Activated T-cell treated with anti-CD3 and anti-CD28 coated beads, Interleukin-2, amount 50 U/mL, for 48 hours (primary cell): ENCODE data around the gene OGFR.

ENCODE experiments used
- DNase-seq, 2 experiments: peaks; one replicate each; pipeline ENCODE4 v3.0.0-alpha.2; 2020

The OGFR gene

GRCh38 chr20:62801284-62802010 is 3.2 kb upstream of the OGFR start:
- no peak for DNase-seq

DNA sequence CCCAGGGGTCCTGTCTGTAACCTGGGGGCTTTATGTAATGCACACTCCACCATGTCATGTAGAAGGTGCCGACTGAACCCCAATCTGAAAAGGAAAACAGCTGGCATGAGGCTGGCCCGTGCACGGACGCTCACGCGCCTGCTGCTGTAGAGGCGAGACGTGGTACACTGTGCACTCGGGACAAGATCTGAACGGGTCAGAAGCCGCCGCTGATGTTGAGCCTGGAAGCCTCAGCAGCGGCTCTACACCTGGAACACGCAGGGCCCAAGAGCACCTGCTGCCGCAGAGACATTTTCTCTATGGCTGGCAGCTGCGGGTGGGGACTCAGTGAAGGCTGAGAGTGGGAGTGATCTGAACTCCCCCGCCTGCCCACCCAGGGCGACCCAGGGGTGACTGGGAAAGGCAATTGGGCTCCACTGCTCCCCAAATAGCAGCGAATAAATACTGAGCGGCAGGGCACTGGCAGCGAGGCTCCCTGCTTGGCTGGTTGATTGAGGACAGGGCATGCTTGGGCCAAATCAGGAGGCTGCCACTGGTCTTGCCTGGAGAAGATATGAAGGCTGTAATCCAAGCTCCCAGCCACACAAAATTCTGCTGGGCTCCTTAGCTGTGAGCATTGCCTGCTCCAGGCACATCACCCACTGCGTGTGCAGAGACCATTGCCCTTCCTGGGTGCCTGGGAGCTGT is 2.5 kb upstream of the OGFR start:
- DNase-seq: no peak

DNA sequence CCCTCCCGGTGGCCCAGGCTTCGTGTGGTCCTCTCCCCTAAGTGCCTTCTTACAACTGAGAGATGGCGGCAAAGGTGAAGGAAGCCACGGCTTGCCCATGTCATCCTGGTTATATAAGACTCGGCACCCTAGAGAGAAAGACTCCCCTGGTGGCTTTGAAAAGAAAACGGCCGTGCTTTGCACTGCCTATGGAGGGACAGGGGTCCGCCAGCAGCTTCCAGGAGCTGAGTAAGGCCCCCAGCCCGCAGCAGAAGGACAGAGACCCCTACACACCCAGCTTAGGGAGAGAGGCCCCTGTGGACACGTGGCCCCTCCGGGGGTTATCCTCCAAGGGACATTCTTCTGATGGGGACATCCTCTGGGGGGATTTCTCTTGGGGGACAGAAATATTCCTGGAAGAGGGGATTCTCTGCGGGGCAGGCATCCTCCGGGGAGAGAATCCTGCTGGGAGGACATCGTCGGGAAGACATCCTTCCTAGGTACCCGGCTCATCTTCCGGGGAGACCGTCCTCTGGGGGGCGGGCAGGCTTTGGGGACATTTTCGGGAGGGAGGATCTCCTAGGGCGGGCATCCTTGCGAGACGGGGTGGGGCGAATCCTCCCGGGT is 511 bp upstream of the OGFR start:
- peak; percentile 52 to 55 for DNase-seq

- DNase-seq: peak in 1 of 2 experiments; percentile 58
Measured at GRCh38 chr20:62805155-62805710, 598 bp downstream of the OGFR start.

- no peak for DNase-seq
Measured at GRCh38 chr20:62805711-62806382, 1.2 kb downstream of the OGFR start.

- DNase-seq: no peak
Measured at GRCh38 chr20:62806383-62807050, 1.9 kb downstream of the OGFR start.

- no peak for DNase-seq
Measured at GRCh38 chr20:62807444-62808210, 3.0 kb downstream of the OGFR start.

DNA sequence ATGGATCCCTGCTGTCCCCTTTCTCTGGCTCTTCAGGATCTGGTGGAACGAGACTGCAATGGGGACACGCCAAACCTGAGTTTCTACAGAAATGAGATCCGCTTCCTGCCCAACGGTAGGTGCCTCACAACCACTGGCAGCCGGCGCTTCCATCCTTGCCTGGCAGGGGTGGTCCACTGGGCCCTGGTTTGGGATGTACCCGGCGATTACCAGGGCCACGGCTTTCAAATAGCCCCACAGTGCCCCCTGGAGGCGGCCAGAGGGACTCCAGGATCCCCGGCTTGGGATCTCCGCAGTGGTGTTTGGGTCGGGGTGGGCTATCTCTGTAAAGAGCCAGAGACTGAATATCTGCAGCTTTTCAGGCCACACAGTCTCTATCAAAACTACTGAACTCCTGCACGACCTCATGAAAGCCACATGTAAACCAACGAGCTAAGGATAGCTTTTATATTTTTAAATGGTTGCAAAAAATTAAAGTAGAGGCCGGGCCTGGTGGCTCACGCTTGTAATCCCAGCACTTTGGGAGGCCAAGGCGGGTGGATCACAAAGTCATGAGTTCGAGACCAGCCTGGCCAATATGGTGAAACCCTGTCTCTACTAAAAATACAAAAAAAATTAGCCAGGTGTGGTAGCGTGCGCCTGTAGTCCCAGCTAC is 3.7 kb downstream of the OGFR start:
- DNase-seq: peak; percentile 82 to 85

- no peak for DNase-seq
Measured at GRCh38 chr20:62809530-62810428, 5.1 kb downstream of the OGFR start.

DNA sequence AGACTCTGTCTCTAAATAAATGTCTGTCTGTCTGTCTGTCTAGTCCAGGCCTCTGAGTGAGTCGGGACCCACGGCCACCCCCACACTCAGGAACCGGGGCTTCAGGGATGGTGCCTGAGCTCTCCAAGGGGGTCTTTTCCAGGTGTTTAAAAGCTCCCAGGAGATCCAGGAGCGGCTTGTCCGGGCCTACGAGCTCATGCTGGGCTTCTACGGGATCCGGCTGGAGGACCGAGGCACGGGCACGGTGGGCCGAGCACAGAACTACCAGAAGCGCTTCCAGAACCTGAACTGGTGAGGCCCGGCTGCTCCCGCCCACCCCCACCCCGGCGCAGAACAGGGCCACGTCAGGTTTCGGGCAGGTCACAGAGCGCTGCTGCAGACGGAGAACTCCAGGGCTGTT is 6.7 kb downstream of the OGFR start:
- DNase-seq: no peak

DNA sequence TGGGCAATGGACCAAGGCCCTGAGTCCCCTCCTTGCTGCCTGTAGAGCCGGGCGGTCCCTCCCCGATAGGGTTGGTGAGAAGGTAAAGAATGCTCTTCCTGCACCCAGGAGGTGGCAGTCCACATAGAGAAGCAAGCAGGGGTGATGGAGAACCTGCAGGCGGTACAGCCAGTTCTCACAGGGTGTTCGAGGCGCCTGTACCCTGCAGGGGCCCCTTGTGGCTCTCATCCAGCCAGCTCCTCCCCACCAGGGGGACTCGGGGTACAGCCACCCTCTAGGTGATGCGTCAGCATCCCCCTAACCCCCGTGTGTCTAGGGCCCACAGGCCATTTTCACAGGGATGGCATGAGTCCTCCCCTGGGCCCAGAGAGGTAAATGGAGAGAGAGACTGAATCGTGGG is 7.1 kb downstream of the OGFR start:
- DNase-seq: no peak

- DNase-seq: no peak
Measured at GRCh38 chr20:62812181-62812906, 7.7 kb downstream of the OGFR start.

- no peak for DNase-seq
Measured at GRCh38 chr20:62812907-62813200, 8.2 kb downstream of the OGFR start.

- no peak for DNase-seq
Measured at GRCh38 chr20:62813588-62813987, 9.0 kb downstream of the OGFR start.

DNA sequence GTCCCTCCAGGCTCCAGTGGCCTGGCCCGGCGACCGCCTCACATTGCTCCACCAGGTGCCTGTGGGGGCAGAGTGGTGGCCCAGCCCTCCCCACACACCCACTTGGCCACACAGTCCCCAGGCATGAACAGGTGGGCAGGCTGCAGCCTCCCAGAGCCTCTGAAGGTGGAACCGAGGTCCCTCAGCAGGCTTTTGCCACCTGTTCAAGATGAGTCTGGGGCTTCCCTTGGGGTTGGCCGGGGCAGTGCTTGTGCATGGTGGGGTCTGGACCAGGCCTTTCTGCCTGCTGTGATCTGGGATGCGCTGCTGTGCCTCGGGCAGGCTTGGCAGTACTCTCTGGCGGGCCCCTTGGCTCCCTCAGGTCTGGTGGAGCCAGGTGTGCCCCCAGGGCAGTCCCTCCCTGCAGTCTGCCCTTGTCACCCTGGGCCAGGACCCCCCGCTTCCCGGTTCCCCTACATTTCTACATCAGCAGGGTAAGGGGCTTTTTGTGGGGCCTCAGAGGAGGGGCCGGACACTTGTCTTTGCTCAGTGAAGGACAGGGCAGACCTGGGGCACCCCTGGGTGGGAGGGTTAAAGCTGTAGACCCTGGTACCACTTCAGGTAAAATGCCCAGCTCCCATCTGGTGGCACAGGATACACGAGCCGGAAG is 9.5 kb downstream of the OGFR start:
- DNase-seq: no peak

DNA sequence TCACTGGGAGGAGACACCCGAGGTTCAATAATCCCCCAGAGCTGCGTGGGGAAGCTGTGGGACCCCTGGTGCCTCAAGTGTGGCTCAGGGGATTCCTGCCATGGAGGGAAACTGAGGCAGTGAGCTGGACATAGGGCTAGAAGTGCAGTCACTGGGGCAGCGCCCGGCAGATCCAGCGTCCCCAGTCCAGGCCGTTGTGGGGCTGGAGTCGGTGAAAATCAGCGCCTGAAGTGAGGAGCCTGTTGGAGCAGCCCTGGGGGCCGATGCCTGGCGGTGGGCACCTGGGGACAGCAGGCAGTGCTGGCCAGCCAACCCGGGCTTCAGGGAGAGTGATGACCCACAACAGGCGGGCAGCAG is 10.1 kb downstream of the OGFR start:
- no peak for DNase-seq

DNA sequence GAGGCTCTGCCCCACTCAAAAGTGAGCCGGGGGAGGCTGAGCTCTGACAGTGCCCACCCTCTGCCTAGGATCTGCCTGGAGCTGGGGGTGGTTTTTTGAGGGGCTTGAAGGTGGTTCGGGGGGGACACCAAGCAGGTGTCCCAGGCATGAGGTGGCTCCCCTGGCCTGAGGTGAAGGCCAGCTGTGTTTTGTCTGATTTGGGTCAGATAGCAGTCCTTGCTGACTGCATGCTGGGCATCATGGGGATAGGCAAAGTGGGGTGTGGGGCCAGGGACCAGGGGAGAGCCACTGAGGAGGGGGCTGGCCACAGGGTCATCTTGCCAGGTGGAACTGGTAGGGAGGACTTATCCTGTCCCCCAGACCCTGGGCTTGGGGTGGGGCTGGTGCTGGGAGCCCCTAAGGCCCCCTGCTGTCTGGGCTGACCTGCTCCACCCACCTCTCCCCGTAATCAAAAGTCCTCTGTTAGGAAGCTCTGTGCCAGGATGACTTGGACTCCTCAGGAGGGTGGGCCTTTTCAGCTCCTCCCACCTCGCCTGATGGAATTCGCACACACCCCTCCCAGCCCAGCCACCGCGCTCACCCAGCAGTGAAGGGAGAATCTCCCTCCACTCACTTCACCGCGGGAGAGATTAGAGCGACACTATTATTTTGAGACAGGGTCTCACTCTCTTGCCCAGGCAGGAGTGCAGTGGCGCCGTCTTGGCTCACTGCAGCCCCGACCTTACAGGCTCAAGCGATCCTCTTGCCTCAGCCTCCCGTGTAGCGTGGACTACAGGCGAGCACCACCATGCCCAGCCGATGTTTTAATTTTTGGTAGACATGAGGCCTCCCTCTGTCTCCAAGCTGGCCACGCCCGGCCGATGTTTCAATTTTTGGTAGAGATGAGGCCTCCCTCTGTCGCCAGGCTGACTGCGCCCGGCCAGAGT is 10.7 kb downstream of the OGFR start:
- DNase-seq: no peak
